GM21360 (cell line): Measurements from ENCODE around the gene NKX6-2.
"Not testable (repeated sequence)": the region's sequence is repeated elsewhere in the genome, so short reads cannot be mapped to it uniquely, and the experiment has no call there.

Experiments
- ATAC-seq: cut with Tn5 transposase; IDR thresholded peaks from one replicate; pipeline ENCODE4 v1.9.1; 2021; ENCODE audit warnings: mild to moderate bottlenecking, moderate library complexity; ENCODE audit not compliant: unreplicated experiment

NKX6-2 gene

DNA sequence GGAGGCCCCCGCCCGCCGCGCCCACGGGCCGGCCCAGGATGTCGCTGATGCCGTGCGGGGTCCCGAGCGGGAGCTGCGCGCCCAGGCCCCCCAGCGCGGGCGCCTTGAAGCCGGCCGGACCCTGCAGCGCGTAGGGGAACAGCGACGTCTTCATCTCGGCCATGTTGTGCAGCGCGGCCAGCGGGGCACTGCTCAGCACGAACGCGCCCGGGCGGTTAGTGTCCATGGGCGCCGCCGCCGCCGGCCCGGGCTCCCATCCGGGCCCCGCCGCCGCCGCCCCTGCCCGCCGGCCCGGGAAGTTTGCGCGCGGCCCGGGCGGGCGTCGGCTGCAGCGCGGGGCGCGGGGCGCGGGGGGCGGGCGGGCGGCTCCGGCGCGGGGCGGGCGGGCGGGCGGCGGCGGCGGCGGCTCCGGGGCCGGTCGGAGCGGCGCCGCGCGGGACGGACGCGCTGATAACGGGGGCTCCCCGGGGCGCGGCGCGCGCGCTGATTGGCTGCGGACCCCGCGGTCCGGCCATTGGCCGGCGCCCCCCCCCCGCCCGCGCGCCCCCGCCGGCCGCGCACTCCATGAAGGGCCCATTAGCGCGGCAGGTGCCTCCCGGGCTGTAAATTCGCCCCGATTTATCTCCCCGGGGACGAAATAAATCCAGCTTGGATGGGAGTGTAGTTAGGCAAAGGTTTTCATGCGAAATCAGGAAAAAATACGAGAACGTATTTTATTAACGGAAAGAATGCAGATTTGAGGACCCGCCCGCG, at the start of gene NKX6-2:
Gene NKX6-2 (minus strand): TSS at position 425 of the 753 bp plus-strand sequence. CDS start 199 bp downstream, at position 226.
- no peak for ATAC-seq

DNA sequence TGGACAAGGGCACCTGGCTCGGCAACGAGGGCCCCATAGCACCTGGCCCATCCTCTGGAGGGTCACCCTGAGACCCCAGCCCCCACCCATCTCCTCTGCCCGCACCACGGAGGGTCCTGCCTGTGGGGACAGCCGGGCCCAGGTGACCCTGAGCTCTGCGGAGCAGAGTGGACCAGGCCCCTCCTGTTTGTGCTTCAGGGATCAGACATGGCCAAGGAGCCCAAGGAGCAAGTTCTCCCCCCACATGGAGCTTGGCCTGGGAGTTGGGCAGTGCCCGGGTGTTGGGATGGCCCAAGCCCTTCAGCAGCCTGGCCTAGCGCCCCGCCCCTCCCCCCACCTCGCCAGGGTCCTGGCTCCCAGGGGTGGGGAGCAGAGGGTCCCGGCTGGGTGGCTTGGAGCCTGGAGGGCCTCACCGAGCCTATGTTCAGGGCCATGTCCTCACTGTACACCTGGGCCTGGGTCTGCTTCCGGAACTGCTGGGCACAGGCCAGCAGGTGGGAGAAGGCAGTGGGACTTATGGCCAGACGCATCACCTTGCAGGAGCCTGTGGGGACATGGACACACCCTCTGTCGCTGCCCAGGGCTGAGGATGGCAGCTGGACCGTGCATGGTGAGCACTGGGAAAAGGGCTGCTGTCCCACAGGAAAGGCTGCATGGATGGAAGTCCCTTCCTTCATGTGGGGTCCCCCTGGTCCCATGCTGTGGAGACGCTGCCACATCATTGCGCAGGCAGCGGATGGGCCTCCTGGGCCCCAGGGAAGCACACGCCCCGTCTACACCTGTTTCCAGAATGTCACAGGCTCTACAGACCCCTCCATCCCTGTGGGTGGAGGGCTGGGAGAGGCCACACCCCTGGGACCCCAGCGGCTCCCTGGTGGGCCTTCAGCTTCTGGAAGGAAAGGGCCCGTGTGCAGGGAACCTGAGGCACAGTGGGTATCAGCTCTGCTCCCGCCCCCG, 49.2 kb upstream of the NKX6-2 start:
- no peak for ATAC-seq

DNA sequence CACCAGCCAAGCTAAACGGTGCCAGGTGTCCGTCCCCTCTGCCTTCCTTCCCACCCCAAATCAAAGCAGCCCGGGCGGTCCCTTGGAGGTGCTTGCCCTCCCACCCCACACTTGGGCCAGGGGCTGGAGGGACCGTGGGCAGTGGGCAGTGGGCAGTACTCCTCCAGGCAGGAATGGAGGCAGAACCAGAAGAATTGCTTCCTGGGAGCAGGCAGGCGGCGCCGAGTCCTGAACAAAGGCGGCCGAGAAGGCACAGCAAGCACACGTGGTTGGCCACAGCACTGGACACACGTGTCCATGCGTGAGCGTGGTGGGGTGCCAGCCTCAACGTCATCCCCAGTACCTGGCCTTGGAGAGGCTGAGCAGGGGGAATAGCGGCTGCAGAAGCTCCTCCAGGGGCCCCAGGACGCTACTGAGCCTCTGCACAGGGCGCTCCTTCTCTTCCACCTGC, 48.4 kb upstream of the NKX6-2 start:
- ATAC-seq, result no peak

DNA sequence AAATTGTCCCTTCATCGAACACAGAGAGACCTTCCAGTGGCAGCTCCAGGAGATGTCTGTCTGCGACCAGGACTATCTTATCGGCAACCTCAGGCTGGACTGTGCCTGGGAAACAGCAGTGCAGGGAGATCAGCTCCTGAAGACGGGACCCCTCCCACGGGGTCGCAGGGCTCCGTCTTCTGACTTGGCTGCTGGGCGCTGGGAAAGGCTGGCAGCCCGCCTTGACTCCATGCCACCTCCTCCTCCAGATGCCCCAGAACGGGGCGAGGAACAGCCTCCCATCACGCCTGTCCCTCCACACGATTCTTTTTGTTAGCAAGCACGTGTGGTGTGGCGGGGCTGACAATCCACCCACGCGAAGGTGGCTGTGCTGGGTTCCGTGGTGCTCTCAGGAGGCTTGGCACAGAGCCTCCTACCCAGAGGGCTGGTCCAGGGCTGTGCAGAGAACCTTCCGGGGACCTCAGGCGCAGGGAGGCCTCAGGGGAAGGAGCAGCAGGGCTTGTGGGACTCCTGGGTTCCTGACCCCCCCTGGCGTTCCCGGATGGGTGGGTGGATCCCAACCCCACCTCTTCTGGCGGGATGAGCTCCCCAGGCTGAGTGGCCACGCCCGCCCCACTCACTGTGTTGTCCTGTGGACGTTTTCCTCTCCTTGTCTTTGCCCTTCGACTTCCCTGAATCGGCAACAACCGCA, 47.6 kb upstream of the NKX6-2 start:
- no peak for ATAC-seq

DNA sequence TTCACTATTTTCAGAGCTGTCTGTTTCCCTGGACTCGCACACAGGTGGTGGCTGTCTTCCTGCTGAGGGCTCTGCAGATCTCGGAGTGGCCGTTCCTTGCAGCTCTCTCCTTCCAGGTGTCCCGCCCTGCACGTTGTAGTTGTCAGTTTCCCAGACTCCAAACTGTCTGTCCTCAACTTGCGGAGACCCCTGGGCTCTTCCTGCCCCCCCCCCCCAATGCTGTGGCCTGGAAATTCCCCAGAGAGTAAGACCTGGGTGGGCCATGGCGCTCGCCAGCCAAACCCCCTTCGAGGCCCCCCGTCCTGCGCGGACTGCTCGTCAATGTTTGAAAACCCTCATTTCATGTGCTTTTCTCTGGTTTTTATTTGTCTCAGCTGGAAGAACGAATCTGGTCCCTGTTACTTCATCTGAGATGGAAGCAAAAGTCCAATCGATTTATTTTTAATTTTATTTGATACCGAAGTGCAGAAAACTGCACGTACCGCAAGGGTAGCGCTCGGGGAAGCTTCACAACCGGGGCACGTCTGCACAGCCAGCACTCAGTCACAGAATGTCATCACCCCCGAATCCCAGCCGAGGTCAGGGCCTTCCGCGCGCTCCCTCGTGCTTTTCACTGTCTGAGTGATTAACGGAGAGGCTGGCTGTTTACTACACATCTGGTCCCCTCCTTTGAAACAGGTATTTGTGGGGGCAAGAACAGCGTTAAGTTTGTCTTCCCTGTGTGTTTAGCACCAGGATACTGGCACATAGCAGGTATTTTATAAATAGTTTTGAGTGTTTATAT, 46.4 kb upstream of the NKX6-2 start:
- no peak for ATAC-seq

DNA sequence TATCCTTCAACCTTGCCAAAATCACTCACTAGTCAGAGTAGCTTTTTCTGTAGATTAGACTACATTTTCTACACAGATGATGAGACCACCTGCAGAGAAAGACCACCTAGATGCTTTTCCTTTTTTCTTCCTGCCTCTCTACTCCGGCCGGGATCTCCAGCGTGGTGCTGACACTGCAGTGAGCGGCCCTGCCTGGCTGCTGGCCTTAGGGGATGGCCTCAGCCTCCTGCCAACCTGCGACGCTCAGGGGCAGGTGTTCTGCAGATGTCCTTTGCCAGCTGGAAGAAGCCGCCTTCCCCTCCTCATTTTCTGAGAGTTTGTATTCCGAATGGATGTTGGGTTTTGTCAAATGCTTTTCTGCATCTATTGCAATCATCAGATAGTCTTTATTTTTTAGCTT, 43.5 kb upstream of the NKX6-2 start:
- no peak for ATAC-seq

DNA sequence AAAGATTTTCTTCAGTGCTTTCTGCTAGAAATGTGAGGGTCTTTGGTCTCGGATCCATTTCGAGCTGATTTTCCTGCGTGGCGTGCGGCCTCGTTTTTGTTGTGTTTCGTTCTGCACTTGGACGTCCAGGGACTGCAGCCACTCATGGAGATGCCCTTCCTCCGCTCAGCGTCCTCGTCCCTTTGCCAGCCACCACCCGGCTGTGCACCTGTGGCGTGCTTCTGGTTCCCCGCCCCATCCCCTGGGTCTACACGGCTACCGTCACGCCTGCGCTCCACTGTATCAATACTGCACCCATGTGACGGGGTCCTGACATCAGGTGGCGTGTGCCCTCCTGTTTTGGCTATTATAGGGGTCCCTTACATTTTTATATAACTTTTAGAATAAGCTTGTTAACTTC, 42.7 kb upstream of the NKX6-2 start:
- no peak for ATAC-seq

DNA sequence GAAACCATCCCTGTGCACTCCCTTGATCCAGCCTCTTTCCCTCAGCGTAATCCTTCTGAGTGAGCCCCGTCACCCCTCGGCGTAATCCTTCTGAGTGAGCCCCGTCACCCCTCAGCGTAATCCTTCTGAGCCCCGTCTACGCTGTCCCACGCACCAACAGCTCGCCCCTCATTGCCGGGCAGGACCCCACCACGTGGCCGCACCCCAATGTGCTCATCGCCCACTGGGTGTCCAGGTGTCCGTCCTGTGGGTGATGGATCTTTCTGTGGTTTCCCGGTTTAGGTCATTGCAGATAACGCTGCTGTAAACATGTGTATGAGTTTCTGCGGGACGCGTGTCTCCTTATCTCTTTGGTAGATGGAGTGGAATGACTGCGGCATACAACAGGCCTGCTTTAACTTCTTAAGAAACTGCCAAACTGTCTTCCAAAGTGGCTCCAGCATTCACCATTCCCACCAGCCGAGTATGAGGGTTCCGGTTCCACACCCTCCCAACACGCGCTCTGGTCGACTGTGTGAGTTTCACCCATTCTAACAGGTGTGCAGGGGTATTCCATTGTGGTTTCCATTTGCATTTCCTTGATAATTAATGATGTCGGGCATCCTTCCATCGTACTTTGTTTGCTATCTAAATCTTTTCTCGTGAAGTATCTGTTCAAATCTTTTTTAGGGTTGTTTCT, 42.1 kb upstream of the NKX6-2 start:
- ATAC-seq, result no peak

DNA sequence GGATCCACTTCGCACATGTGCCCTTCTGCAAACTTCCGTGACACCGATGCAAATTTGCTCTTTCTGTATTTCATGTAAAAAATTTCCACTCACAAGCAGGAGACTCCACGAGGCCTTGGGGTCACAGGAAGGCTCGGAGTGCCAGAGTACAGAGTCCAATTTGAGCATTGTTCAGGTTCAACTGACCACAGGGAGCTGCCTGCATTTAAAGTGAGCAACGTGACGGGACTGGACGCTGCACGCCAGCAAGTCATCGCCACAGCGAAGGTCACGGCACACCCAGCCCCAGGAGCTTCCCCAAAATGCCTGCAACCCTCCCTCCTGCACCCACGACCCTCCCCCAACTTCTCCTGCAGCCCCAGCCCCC, 41.5 kb upstream of the NKX6-2 start:
- ATAC-seq, result no peak

DNA sequence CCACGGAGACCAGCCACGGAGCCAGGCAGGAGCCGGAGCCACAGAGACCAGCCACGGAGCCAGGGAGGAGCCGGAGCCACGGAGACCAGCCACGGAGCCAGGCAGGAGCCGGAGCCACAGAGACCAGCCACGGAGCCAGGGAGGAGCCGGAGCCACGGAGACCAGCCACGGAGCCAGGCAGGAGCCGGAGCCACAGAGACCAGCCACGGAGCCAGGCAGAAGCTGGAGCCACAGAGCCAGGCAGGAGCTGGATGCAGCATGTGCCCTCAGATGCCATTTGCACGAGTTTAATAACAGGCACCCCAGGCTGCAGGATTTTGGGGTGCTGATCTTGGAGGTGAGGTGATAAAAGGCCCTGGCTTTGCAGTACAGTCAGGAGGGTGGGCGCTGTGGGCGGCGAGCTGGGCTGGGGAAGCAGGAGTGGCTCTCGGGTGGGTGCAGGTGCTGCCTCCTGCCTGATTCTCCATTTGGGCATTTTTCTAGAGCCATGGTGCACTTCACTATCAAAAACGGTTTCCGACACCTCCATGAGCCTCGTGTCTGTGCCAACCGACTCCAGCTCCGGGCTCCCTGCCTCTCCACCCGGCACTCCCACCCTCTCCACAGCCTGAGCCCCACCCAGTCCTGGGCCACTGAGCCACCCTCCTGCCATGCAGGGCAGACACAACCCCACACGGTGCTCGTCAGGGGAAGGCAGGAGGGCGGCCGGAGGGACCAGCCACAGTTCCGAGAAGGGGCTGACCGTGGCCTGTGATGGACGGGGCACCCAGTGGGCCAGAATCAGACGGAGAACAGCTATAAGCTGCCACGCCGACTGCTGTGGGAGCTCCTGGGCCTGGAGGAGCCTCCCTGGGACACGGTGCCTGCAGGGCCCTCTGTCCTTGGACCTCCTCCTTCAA, 40.8 kb upstream of the NKX6-2 start:
- no peak for ATAC-seq

DNA sequence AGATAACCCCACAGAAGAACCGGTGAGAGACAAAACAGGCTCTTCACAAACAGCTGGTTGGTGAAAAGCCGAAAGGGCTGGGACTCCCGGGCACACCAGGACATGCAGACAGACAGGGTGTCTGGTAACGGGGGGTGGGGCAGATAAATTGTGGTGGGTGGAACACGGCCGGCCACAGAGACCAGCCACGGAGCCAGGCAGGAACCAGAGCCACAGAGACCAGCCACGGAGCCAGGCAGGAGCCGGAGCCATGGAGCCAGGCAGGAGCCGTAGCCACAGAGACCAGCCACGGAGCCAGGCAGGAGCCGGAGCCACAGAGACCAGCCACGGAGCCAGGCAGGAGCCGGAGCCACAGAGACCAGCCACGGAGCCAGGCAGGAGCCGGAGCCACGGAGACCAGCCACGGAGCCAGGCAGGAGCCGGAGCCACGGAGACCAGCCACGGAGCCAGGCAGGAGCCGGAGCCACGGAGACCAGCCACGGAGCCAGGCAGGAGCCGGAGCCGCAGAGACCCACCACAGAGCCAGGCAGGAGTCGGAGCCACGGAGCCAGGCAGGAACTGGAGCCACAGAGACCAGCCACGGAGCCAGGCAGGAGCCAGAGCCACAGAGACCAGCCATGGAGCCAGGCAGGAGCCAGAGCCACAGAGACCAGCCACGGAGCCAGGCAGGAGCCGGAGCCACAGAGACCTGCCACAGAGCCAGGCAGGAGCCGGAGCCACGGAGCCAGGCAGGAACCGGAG, 40.0 kb upstream of the NKX6-2 start:
- not testable (repeated sequence) for ATAC-seq

DNA sequence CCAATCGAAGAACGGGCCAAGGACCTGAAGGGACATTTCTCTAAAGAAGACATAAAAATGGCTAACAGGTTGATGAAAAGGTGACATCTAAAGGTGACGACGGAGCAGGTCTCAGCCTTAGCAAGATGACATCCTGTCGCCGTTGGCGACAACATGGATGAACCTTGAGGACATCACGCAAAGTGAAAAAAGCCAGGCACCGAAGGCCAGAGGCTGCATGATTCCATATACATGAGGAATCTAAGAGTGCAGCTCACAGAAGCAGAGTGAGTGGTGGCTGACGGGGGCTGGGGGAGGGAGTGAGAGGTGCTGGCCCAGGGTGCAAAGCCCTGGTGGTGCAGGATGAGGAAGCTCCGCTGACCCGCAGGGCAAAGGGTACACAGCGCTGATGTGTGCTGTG, 34.1 kb upstream of the NKX6-2 start:
- no peak for ATAC-seq

DNA sequence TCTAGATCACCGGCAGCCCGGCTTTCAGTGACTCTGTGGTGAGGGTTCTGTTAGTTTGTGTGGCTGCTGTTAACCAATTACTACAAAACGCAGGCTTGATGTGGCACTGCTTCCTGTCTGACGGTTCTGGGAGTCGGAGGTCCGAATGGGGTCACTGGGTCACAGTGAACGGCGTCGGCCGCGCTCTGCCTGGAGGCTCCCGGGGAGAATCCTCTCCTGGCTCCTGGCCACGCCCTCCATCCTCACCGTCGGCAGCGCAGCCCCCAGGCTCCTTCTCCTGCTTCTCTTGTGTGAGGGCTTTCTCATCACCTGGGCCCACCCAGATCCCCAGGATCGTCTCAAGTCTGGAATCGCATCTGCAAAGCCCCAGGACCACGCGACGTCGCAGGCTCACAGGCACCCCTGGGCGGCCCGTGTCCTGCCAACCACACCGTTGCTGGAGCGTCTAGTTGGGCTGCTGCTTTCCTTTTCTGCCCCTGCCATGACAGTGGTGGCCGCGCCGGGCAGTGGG, 31.8 kb upstream of the NKX6-2 start:
- no peak for ATAC-seq

DNA sequence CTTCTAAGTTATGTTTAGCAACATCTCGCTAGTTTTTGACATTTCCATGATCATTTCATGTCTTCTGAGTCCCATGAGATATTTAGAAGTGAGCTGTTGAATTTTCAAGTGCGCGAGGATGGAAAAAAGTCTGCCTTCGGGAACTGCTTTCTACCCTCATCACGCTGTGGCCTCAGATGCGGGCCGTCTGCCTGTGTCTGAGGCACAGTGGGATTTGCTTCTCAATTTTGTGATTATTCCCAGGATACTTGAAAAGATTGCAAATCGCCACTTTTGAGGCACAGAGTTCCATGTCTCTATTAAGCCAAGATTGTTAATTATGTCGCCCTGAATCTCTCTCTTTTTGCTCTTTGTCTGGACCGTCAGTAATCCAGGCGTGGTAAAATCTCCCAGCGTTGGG, 30.8 kb upstream of the NKX6-2 start:
- ATAC-seq, result no peak

DNA sequence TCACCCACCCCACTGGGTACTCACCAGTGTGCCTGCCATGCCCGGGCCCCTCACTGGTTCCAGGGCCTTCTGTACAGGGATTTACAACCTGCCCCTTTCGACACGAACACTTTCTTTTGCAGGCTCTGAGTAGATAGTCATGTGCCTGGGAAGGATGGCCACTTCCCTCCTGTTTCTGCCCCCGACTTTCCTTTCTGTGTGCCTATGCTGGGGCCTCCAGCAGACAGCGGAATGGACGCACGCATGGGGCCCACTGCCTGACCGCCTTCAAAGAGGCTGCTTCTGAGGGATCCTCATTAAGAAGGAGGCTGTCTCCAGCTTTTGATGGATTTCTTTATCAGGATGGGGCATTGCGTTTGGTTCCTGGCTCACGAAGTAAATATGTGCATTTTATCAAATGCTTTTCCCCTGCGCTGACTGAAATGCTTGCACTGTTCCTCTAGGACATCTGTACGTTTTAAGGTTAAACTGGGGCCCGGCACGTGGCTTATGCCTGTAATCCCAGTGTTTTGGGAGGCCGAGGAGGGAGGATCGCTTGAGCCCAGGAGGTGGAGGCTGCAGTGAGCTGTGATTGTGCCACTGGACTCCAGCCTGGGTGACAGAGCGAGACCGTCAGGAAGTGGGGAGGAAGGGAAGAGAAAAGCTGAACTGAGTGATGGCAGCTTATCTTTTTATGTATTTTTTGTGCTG, 29.4 kb upstream of the NKX6-2 start:
- no peak for ATAC-seq

DNA sequence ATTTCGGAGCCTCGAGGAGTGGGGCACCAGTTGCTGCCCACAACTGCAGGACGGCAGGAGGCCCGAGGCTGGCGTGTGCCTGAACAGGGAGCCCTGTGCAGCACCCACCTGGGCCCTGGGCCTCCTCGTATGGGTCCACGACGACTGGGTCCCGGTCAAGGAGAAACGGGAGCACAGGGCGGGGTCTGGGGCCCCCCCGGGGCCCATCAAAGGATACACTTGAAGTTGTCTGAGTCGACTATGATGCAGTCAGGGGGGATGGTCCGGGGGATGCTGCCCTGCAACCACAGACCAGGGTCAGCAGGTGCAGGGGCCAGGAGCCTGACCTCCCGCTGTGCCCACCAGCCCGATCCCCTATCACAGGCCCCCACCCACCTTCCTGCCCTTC, 28.5 kb upstream of the NKX6-2 start:
- ATAC-seq, result no peak
